ENCODE results near the gene LRRC1. TPM values are rescaled to one million over a fixed set of nuclear protein-coding genes. Genes with fewer than 3 reads are reported as not detected.

Gene LRRC1
- polyA plus RNA-seq, 1 donor (not counting 4 experiments of a cell fraction or from before 2014, with no cell fraction given): 19.7 TPM

DNA sequence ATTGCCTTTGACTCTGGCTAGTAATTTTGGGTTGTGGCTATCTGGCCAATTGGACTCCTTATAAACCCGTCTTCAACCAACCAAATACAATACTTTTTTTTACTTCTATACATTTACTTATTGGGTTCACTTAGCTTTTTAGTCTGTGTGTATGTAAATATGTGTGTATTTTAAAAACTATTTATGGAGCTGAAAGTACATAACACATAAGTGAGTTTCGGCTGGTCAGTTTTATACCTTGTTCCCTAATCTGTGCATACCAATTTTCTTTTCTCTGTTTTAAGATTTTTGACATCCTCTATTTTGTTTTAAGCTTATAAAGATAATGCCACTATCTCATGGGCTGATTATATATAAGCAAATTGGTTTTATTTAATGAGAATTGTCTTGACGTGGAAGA, 129.5 kb downstream of the LRRC1 start:
- Histone ChIP-seq H3K9me1 (ENCODE audit: control insufficient read depth, extremely low read depth, insufficient read depth, low read length) (no peaks in the 10 kb centered on the region), H4K20me1 (ENCODE audit: control insufficient read depth, extremely low read depth, insufficient read depth, low read length) (no peaks in the 10 kb centered on the region), H3K36me3 (ENCODE audit: control insufficient read depth in 2 of 2, extremely low read depth in 1 of 2, insufficient read depth in 2 of 2, low read length in 2 of 2) (peaks cover 8 to 11% of the 10 kb centered on the region in 2 experiments), H2AFZ (ENCODE audit: control insufficient read depth, low read length) (no peak overlapping the region), H3K9ac (ENCODE audit: control insufficient read depth, extremely low read depth, insufficient read depth, low read length) (no peak overlapping the region), H3K4me2 (ENCODE audit: control insufficient read depth, extremely low read depth, insufficient read depth, low read depth, low read length) (no peak overlapping the region), H3K27ac (ENCODE audit: control insufficient read depth, insufficient read depth, low read length) (no peak overlapping the region), H3K4me1 (ENCODE audit: control insufficient read depth, extremely low read depth, insufficient read depth, low read length) (peaks cover 24% of the 10 kb centered on the region), H3K4me3 (ENCODE audit: control insufficient read depth in 2 of 3, extremely low read depth in 1 of 3, insufficient read depth in 2 of 3, low read depth in 1 of 3, low read length in 3 of 3) (no peak overlapping the region), H3K27me3 (ENCODE audit: control insufficient read depth, extremely low read depth, insufficient read depth, low read length) (no peaks in the 10 kb centered on the region), H3K79me2 (ENCODE audit: control insufficient read depth, insufficient read depth, low read length) (no peaks in the 10 kb centered on the region), H3K9me3 (ENCODE audit: control insufficient read depth, low read depth, low read length) (no peaks in the 10 kb centered on the region)
- DNase-seq (ENCODE audit: low read depth, low spot score) (no peak), FAIRE-seq (no peak)
- TF ChIP-seq EZH2 (IDR thresholded peaks at IDR 0.05; ENCODE audit: low read length): no peak
- TF ChIP-seq, protein P1, sequence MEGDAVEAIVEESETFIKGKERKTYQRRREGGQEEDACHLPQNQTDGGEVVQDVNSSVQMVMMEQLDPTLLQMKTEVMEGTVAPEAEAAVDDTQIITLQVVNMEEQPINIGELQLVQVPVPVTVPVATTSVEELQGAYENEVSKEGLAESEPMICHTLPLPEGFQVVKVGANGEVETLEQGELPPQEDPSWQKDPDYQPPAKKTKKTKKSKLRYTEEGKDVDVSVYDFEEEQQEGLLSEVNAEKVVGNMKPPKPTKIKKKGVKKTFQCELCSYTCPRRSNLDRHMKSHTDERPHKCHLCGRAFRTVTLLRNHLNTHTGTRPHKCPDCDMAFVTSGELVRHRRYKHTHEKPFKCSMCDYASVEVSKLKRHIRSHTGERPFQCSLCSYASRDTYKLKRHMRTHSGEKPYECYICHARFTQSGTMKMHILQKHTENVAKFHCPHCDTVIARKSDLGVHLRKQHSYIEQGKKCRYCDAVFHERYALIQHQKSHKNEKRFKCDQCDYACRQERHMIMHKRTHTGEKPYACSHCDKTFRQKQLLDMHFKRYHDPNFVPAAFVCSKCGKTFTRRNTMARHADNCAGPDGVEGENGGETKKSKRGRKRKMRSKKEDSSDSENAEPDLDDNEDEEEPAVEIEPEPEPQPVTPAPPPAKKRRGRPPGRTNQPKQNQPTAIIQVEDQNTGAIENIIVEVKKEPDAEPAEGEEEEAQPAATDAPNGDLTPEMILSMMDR (optimal IDR thresholded peaks at IDR 0.05 in 1 of 3, IDR thresholded peaks at IDR 0.05 in 1 of 3, conservative IDR thresholded peaks at IDR 0.05 in 1 of 3; ENCODE audit: extremely low read depth in 1 of 3, insufficient read depth in 2 of 3, low read length in 3 of 3): no peak
- dilution Hi-C loops (cut with MboI; ENCODE audit: extremely low pct_ligation_motif_present, low sequenced_read_pairs): no loop called here

GRCh38 chr6:53924821-53925422, 130.1 kb downstream of the LRRC1 start:
- H2AFZ ChIP-seq (ENCODE audit: control insufficient read depth, low read length): no peak overlapping the region
- H3K9me3 ChIP-seq (ENCODE audit: control insufficient read depth, low read depth, low read length): no peaks in the 10 kb centered on the region
- DNase-seq (ENCODE audit: low read depth, low spot score) (no peak), FAIRE-seq (no peak)
- no peaks in the 10 kb centered on the region for H3K27me3 ChIP-seq (ENCODE audit: control insufficient read depth, extremely low read depth, insufficient read depth, low read length)
- no peak overlapping the region for H3K4me2 ChIP-seq (ENCODE audit: control insufficient read depth, extremely low read depth, insufficient read depth, low read depth, low read length)
- H3K9me1 ChIP-seq (ENCODE audit: control insufficient read depth, extremely low read depth, insufficient read depth, low read length): no peaks in the 10 kb centered on the region
- H4K20me1 ChIP-seq (ENCODE audit: control insufficient read depth, extremely low read depth, insufficient read depth, low read length): no peaks in the 10 kb centered on the region
- H3K4me3 ChIP-seq (ENCODE audit: control insufficient read depth in 2 of 3, extremely low read depth in 1 of 3, insufficient read depth in 2 of 3, low read depth in 1 of 3, low read length in 3 of 3): no peak overlapping the region
- no peak overlapping the region for H3K9ac ChIP-seq (ENCODE audit: control insufficient read depth, extremely low read depth, insufficient read depth, low read length)
- dilution Hi-C loops (cut with MboI; ENCODE audit: extremely low pct_ligation_motif_present, low sequenced_read_pairs): no loop called here
- TF ChIP-seq, protein P1 (optimal IDR thresholded peaks at IDR 0.05 in 1 of 3, IDR thresholded peaks at IDR 0.05 in 1 of 3, conservative IDR thresholded peaks at IDR 0.05 in 1 of 3; ENCODE audit: extremely low read depth in 1 of 3, insufficient read depth in 2 of 3, low read length in 3 of 3): no peak
- no peak for TF ChIP-seq EZH2 (IDR thresholded peaks at IDR 0.05; ENCODE audit: low read length)
- H3K27ac ChIP-seq (ENCODE audit: control insufficient read depth, insufficient read depth, low read length): no peak overlapping the region
- H3K79me2 ChIP-seq (ENCODE audit: control insufficient read depth, insufficient read depth, low read length): no peaks in the 10 kb centered on the region
- peaks cover 30% of the 10 kb centered on the region for H3K4me1 ChIP-seq (ENCODE audit: control insufficient read depth, extremely low read depth, insufficient read depth, low read length)
- peaks cover 8 to 9% of the 10 kb centered on the region in 2 experiments for H3K36me3 ChIP-seq (ENCODE audit: control insufficient read depth in 2 of 2, extremely low read depth in 1 of 2, insufficient read depth in 2 of 2, low read length in 2 of 2)

Data from keratinocyte (primary cell).